Muscle of back (tissue), 11 donors: Measurements from ENCODE around the gene SHC1. TPM values are rescaled to one million over a fixed set of nuclear protein-coding genes. Genes with fewer than 3 reads are reported as not detected.

Experiments used
- DNase-seq, 3 donors: peaks; one replicate each; pipeline versions ENCODE4 v3.0.0 to v3.0.0-alpha.2; 2013
- polyA plus RNA-seq, 10 donors: library from polyadenylated mRNA; unstranded; fragments of 120-200 nt; gene quantifications; one replicate each; pipeline ENCODE4 v1.2.1, GENCODE V29; 2013; ENCODE audit not compliant: insufficient read length in 10 of 10

Gene SHC1
- polyA plus RNA-seq, 10 donors = 76.6 to 116 (median 85.6) TPM

GRCh38 chr1:154974808-154975408 lies 4.4 kb upstream of the SHC1 start:
- peak; percentile 97 to 100 (median 98) for DNase-seq

- DNase-seq = peak; percentile 99 to 100 (median 100)
Observed at GRCh38 chr1:154974102-154974807, 3.7 kb upstream of the SHC1 start, which contains the start of gene CKS1B. CKS1B (plus strand) TSS chr1:154974681; CDS start chr1:154974746, 65 bp downstream.

- DNase-seq = peak; percentile 94 to 97 (median 97)
Observed at GRCh38 chr1:154973344-154974101, 3.0 kb upstream of the SHC1 start.

- DNase-seq = peak in 2 of 3 donors; percentile 61 to 93
Observed at GRCh38 chr1:154972517-154973343, 2.2 kb upstream of the SHC1 start.

- DNase-seq = no peak
Observed at GRCh38 chr1:154972213-154972516, 1.6 kb upstream of the SHC1 start.

- DNase-seq = no peak
Observed at GRCh38 chr1:154971341-154971998, 923 bp upstream of the SHC1 start.

GRCh38 chr1:154969860-154970452 lies 591 bp downstream of the SHC1 start:
- DNase-seq = peak in 1 of 3 donors; percentile 59

- DNase-seq = no peak
Observed at GRCh38 chr1:154969246-154969645, 1.3 kb downstream of the SHC1 start.

GRCh38 chr1:154968731-154969130 lies 1.8 kb downstream of the SHC1 start:
- no peak for DNase-seq

GRCh38 chr1:154967331-154967950 lies 3.1 kb downstream of the SHC1 start:
- no peak for DNase-seq

GRCh38 chr1:154966111-154966510 lies 4.4 kb downstream of the SHC1 start:
- DNase-seq = no peak

- no peak for DNase-seq
Observed at GRCh38 chr1:154964359-154964758, 6.2 kb downstream of the SHC1 start.

- DNase-seq = no peak
Observed at GRCh38 chr1:154963643-154964042, 6.9 kb downstream of the SHC1 start.

- no peak for DNase-seq
Observed at GRCh38 chr1:154962795-154963330, 7.7 kb downstream of the SHC1 start.

- no peak for DNase-seq
Observed at GRCh38 chr1:154962156-154962749, 8.3 kb downstream of the SHC1 start.

- peak; percentile 76 to 97 (median 87) for DNase-seq
Observed at GRCh38 chr1:154961207-154962155, 9.1 kb downstream of the SHC1 start, which contains the start of gene PYGO2. PYGO2 (minus strand) TSS chr1:154961782; CDS start chr1:154961576, 206 bp downstream.

- DNase-seq = no peak
Observed at GRCh38 chr1:154960446-154961136, 10.0 kb downstream of the SHC1 start.

- no peak for DNase-seq
Observed at GRCh38 chr1:154959426-154959780, 11.1 kb downstream of the SHC1 start.
